GM21723 (cell line): Measurements from ENCODE around the gene DAGLA.
A peak's percentile ranks its signal among the peaks of the same experiment; 100 is the strongest.

Experiments
- ATAC-seq: cut with Tn5 transposase; IDR thresholded peaks from one replicate; pipeline ENCODE4 v1.9.1; 2021; ENCODE audit warnings: mild to moderate bottlenecking, moderate library complexity; ENCODE audit not compliant: unreplicated experiment

The DAGLA gene

GRCh38 chr11:61743486-61744095, 63.4 kb downstream of the DAGLA start:
- no peak for ATAC-seq

- no peak for ATAC-seq
These were observed 64.0 kb downstream of the DAGLA start for GRCh38 chr11:61744181-61744580.

- ATAC-seq, result no peak
These were observed 64.5 kb downstream of the DAGLA start for GRCh38 chr11:61744609-61745156.

- ATAC-seq, result no peak
These were observed 65.7 kb downstream of the DAGLA start for GRCh38 chr11:61745781-61746441.

- no peak for ATAC-seq
These were observed 66.4 kb downstream of the DAGLA start for GRCh38 chr11:61746442-61747191.

GRCh38 chr11:61747192-61747966, 67.2 kb downstream of the DAGLA start:
- no peak for ATAC-seq

- no peak for ATAC-seq
These were observed 67.7 kb downstream of the DAGLA start for GRCh38 chr11:61747967-61748285.

GRCh38 chr11:61749591-61750217, 69.5 kb downstream of the DAGLA start:
- ATAC-seq, result no peak

- no peak for ATAC-seq
These were observed 70.6 kb downstream of the DAGLA start for GRCh38 chr11:61750631-61751273.

- ATAC-seq, result no peak
These were observed 71.2 kb downstream of the DAGLA start for GRCh38 chr11:61751384-61751783.

GRCh38 chr11:61752117-61752924, 72.1 kb downstream of the DAGLA start, which contains the start of gene MYRF:
TSS of gene MYRF (plus strand) at chr11:61752636. CDS start at chr11:61752745, 109 bp downstream.
- no peak for ATAC-seq

- ATAC-seq, result no peak
These were observed 72.8 kb downstream of the DAGLA start for GRCh38 chr11:61752925-61753521.

- no peak for ATAC-seq
These were observed 73.5 kb downstream of the DAGLA start for GRCh38 chr11:61753672-61754071.

- ATAC-seq, result no peak
These were observed 74.6 kb downstream of the DAGLA start for GRCh38 chr11:61754534-61755482.

GRCh38 chr11:61756147-61756451, 75.9 kb downstream of the DAGLA start:
- ATAC-seq, result no peak

- peak; percentile 50 for ATAC-seq
These were observed 76.4 kb downstream of the DAGLA start for GRCh38 chr11:61756452-61757212.

GRCh38 chr11:61757213-61757862, 77.1 kb downstream of the DAGLA start:
- no peak for ATAC-seq
